ENCODE measurements around the gene MOGAT3.
"Not testable (repeated sequence)": the region's sequence is repeated elsewhere in the genome, so short reads cannot be mapped to it uniquely, and the experiment has no call there.

Gene MOGAT3

DNA sequence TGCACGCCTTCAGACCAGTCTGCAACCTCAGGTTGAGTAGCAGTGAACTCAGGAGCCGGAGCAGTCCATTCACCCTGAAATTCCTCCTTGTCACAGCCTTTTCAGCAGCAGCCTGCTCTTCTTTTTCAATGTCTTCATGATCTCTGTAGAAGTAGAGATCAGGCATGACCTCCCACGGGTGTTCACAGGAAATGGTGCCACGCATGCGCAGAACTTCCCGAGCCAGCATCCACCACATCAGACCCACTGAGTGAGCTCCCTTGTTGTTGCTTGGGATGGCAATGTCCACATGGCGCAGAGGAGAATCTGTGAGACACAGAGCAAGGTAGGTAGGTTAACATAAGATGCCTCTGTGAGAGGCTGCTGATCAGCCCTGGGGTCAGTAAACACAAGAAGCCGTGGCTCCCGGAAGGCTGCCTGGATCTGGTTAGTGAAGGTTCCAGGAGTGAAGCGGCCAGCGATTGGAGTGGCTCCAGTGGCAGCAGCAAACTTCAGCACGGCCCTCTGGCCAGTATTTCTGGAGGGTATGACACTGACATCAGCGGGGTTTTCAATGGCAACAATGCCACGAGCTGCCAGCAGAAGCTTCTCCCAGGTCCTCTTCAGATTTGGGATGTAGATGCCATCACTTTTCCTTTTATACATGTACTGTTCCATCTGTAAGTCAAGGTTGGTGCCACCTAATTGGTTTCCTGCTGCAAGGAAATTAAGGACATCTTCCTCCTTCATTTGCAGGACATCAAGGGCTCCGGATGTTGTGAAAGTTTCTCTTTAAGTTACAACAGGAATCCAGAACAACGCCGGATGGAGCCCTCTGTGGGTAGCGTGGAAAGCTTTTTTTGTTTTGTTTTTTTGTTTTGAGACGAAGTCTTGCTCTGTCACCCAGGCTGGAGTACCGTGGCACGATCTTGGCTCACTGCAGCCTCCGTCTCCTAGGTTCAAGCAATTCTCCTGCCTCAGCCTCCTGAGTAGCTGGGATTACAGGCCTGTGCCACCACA is 3.2 kb upstream of the MOGAT3 start:
- not testable (repeated sequence) for DNase-seq

DNA sequence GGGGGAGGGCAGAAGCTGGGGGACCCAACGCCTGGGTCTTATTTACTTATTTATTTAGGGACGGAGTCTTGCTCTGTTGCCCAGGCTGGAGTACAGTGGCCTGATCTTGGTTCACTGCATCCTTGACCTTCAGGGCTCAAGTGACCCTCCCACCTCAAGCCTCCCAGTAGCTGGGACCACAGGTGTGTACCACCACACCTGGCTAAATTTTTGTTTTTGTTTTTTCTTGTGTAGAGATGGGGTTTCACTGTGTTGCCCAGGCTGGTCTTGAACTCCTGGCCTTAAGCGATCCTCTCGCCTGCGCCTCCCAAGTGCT is 1.7 kb upstream of the MOGAT3 start:
- DNase-seq = no peak

DNA sequence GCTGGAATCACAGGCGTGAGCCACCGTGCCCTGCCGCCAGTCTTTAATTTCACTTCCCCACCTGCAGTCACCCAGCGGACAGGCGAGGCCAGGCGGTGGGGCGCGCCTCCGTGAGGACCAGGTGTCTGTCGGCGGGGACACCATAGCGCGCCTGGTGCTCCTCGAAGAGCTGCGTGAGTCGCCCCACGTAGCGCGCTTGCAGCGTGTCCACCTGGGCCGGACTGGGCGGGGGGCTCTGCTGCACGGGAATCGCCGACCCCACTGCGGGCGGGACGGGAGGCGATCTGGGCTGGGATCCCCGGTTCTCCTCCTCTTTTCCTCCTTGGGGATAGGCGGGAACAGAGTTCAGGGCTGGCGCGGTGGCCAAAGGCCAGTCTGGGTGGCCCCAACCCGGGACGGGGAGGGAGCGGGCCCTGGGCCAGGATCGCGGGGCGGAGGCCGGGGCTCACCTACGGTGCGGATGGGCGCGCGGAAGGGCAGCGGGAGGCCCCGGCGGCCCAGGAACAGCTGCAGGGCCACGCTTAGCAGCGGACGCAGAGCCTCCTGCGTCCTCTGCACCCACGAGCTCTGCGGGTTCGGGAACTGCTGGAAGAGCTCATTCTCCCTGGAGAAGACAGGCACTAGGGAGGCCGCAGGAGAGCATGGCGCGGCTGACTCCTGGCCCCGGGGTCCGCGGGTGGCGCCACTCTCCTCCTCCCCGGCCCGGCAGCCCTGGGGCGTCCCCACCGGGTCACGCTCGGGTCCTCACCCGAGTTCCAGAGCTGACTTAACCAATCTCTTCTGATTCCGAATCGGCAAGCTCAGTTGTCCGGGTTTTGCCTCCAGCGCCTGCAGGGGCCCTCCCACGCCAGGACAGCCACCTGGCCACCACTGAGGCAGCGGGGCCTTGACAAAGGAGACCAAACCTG is 1.1 kb upstream of the MOGAT3 start:
- no peak for DNase-seq

DNA sequence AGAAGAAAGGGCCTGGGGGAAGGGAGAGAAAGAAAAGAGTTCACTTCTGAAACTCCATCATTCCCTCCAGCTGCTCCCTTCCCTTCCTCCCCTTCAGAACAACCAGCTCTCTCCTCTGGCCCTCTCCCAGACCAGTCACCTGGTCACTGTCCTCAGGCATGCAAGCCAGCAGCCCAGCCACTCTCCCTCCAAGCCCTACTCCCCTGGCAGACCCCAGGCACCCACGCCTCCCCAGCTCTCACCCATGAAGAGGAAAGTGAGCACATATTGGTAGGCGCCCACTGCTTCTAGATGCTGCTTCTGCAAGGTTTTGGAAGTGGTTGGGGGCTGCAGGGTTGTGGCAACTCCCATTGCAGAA is 353 bp downstream of the MOGAT3 start:
- DNase-seq = no peak

DNA sequence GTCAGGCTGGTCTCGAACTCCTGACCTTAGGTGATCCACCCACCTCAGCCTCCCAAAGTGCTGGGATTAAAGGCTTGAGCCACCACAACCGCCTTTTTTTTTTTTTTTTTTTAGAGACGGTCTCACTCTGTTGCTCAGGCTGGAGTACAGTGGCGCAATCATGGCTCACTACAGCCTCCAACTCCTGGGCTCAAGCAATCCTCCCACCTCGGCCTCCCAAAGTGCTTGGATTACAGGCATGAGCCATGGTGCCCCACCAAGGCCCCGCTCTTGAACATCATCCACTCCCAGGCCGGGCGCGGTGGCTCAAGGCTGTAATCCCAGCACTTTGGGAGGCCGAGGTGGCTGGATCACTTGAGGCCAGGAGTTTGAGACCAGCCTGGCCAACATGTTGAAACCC is 1.3 kb downstream of the MOGAT3 start:
- not testable (repeated sequence) for DNase-seq

DNA sequence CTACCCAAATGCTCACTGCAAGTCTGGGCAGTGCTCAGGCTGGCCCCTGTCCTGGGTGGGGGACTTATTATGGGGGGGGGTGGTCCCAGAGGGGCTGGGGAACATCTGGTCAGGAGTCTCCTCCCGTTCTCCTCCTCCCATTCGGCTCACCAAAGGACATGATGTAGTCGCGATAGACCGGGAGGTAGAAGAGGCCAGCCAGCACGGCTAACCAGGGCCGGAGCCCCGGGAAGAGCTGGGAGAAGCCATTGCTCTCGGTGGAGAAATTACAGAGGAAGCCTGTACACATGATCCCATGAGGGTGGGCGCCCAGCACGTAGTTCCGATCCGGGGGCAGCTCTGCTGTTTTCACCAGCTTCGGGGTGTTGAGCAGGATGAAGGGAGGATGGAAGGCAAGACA is 2.4 kb downstream of the MOGAT3 start:
- no peak for DNase-seq

DNA sequence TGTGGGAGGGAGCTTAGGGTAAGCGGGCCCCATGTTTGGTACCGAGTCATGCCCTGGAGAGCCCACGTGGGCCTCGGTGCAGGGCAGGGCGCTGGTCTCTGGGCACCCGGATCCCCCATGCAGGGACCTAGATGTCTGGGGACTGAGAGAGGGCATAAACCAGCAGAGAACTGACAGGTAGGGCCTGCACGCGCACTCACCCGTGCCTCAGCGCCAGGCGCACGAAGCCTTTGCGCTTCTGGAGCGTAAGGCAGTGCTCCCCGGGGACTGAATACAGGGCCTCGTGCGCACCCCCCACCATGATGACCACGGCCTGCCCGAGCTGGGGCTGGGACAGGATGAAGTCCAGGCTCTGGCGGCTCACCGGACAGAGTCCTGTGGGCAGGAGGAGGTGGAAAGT is 2.8 kb downstream of the MOGAT3 start:
- DNase-seq = no peak

DNA sequence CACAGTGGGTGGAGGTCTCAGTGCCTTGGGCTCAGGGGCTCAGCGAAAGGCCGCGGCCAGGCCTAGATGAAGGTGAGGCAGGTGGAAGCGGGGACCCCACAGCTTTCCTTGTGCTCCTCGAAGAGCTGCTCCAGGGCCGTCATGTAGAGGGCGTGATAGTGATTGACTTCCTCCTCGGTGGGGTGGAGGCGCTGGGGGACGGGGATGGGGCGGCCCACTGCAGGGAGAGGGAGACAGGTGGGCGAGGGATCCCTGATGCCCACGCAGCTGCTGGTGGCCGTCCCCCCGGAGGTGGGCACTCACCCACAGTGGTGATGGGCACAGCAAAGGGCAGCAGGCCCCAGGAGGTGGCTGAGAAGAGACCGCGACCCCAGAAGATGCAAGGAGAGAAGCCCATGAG is 5.0 kb downstream of the MOGAT3 start:
- no peak for DNase-seq

DNA sequence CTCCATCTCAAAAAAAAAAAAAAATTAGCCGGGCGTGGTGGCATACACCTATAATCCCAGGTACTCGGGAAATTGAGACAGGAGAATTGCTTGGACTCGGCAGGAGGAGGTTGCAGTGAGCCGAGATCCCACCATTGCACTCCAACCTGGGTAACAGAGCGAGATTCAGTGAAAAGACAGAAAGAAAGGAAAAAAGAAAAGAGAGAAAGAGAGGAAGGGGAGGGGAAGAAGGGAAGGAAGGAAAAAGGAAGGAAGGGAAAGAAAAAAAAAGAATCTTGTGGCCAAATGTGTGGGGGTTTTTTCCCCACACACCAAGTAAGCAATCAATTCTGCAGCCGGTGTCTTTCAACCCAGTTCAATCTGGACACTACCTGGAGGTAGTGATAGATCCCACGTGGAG is 11.7 kb downstream of the MOGAT3 start:
- DNase-seq = no peak

DNA sequence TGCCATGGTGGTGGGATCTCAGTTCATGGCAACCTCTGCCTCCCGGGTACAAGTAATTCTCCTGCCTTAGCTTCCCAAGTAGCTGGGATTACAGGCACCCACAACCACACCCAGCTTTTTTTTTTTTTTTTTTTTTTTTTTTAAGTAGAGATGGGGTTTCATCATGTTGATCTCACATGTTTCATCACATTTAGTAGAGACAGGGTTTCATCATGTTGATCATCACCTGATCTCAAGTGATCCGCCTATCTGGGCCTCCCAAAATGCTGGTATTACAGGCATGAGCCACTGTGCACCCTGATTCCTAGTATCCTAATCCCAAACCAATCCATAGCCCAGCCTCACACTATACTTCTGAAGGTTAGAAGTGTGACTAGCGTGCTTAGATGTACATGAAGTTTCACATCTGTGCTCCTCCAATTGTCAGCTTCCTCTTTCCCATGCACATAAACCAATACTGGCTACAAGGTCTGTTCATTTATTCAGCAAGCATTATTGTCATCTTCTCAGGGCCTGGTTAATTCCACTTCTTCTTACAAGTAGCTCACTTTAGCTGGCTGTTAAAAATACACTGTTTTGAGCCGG is 13.9 kb downstream of the MOGAT3 start:
- DNase-seq = peak; percentile 76

DNA sequence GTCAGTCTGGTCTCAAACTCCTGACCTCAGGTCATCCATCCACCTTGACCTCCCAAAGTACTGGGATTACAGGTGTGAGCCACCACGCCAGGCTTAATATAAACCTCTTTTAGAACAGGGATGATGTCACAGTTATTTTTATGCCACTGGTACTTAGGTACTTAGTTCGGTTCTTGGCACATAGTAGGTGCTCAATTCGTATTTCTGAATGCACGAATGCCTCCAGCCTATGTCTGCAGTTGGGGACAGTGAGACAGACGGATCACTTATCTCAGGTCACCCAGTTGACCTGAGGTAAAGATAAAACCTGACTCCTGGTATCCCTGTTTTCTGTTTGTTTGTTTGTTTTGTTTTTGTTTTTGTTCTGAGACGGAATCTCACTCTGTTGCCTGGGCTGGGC is 14.6 kb downstream of the MOGAT3 start:
- DNase-seq = no peak

DNA sequence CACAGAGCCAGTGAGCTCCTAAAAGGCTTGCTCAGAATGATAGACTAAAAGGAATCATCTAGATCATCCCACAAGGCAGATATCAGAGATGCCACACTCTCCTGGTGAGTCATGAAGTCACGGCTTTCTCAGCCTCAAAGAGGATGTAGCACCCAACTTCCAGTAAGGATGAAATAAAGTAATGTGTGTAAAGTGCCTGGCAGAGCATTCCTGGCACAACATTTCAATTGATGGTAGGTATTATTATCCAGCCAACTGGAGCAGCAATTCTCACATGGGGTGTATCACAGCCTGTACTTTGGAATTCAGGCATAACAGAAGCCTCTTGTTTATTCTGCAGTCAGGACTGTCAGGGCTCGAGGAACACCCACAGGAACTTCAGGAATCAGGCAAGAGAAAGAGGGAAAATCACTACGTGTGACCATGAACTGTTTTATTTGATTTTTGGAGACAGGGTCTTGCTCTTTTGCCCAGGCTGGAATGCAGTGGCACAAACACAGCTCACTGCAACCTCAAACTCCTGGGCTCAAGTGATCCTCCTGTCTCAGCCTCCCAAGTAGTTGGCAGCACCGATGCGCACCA is 15.5 kb downstream of the MOGAT3 start:
- DNase-seq = no peak

DNA sequence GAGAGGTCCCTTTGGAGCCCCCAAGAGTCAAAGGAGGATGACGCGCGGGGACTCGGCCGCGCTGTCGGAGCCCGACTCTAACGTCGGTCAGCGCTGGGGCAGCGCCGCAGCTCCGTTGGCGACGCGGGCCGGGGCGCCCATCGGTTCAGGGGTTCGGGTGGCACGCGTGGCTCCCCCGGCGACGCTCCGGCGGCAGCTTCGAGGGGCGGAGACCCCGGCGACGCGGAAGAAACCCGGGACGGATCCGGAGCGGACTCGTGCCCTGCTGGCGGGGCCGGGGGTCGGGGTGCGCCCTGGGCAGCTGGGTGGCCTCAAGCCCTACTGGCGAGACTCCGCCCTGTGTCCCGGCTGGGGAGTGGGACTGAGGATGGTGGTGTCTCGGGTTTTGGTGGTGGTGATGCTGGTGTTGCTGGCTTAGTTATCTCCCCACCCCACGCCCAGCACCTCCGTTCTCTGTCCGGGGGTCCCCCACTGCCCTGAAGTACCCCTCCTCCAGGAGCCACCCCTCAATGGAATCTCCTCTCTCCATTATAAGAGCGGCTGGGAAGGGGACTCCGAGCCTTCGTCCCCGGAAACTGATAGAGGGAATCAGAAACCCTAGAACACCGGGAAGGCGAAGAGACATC is 20.6 kb downstream of the MOGAT3 start, which contains the start of gene NAT16:
Gene NAT16, minus strand, starts transcription at position 164 of the 626 bp plus-strand sequence. CDS start 5,486 bp downstream, outside the sequence.
- DNase-seq = no peak

DNA sequence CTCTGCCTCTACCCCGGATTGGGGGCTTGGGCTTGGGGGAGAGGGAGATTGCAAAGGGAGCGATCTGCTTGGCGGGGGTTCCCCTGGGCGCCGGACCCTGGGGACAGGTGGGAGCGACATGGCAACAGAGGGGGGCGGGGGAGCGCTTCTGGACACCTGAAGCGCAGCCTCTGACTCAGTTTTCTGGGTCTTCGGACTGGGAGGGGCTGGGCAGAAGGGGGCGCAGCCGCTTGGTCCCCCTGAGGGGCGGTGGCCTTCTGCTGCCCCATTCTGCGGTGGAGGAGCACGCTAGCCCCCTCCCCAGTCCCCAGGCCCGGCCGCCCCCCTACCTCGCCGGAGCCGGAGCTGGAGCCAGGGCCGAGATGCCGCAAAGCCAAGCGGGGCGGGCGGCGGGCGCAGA is 21.1 kb downstream of the MOGAT3 start:
- no peak for DNase-seq

DNA sequence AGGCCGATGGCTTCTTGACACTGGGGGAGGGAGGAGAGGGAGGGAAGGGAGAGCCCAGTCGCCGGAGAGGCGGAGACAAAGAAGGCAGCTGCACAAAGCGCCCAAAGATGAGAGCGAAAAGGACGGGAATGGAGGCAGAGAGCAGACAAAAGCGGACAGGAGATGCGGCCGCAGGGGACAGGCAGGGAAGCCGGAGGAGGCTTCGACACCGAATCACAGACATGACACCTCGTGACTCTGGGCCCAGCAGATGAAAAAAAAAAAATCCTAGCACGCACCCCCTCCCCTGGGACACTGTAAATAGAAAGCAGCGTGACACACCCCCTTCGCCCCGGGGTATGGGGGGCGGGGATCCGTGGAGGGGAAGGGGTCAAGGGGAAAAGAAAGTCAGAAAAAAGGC is 21.7 kb downstream of the MOGAT3 start:
- DNase-seq = no peak

DNA sequence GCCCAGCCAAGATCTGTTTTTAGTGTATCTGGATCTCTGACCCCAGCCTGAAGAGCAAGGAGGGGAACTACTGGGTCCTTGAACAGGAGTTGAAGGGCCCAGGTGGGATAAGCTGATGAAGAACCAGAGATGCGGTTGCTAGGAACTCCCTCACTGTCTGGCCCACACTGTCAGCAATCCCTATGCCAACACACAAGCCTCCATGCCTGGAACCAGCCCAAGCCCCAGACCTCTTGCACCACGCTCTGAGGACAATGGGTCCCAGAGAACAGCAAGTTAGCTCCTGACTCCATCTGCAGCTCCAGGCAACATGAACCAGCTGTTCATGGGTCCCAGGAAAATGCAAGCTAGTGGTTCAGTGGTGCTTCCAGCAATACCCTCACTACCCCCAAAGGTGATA is 23.2 kb downstream of the MOGAT3 start:
- DNase-seq = no peak

DNA sequence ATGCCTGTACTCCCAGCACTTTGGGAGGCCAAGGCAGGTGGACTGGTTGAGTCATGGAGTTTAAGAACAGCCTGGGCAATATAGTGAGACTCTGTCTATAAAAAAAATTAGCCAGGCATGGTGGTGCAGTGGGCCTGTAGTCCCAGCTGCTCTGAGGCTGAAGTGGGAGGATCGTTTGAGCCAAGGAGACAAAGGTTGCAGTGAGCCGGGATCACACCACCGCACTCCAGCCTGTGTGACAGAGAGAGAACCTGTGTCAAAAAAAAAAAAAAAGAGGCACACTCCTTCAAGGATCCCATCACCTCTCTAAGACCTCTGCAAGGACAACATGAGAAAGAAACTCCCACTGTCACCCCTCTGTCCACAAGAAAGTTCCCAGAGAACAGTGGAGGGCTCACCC is 25.2 kb downstream of the MOGAT3 start:
- no peak for DNase-seq

DNA sequence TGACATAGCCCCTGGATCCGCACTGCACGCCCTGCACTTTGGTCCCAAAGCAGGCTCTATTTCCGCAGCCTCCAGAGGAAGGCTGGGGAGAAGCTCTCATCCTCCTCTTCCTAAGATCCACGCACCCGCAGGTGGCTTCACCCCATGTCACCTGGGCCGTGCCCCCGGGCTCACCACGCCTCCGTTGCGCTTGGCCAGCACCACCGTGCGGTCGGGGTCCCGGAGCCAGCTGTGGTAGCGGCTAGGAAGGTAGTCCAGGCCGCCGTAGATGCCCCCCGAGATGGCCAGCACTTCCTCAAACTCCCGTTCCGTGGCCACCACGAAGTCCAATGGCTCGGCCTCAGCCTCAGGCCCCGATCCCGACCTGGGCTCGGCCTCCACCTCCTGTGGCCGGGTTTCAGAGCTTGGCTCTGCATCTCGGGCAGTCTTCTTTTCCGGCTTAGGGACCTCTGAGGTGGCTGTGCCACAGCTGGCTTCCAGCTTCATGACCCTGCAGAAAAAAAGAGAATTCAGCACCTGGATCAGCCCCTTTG is 26.4 kb downstream of the MOGAT3 start:
- no peak for DNase-seq

DNA sequence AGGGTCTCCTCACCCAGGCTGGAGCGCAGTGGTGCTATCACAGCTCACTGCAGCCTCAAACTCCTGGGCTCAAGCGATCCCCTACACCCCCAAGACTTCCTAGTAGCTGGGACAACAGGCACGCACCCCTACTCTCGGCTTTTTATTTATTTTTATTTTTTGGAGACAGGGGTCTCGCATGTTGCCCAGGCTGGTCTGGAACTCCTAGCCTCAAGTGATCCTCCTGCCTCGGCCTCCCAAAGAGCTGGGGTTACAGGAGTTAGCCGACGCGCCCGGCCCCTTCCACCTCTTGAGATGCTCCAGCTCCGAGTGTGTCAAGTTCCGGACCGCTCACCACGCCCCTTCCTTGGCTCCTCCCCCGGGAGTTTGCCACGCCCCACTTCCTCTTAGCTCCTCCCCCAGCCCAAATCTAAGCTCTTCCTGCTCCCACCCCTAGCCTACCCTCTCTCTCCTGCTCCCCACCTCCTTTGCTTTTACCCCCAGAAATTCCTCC is 27.0 kb downstream of the MOGAT3 start:
- no peak for DNase-seq

DNA sequence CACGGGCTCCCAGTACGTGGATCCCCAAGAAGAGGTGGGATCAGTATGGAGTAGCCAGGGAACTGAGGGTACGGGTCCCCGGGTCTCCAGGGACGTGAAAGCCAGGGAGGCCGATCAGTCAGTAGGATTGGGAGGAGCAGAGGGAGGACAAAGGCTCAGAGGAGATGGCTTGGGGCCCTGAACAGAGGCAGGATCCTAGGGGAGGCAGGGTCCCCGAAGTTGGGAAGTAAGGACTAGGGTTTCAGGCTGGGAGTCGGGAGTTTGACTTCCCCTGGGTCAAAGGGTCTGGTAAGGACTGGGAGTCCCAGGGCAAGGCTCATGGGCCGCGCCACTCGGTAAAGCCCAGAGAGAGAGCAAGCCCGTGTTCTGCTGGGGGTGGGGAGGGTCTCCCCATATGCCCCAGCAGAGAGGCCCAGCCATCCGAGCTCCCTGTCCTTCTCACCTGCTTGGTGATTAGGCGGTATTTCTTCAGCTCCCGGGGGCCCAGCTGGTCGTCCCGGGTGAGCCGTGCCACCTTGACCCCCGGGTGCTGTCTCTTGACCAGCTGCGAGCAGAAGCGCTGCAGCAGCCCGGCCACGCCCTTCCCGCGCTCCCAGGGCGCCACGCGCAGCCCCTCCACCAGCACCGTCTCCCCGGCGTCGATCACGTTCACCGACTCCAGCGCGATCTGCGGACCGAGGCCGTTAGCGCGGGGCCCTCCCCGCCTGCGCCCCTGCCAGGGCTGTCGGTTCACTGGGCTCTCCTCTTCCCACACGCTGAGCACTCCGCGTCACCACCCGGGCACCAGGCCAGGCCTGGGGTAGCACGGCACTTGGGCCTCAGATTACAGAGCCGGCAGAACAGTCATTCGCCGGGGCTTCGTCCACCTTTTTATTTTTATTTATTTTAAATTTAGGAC is 27.7 kb downstream of the MOGAT3 start:
- no peak for DNase-seq

All from SIG-M5 (cell line).